CD8-positive, alpha-beta memory T cell (primary cell): Measurements from ENCODE around the gene PIK3C3. TPM values are rescaled to one million over a fixed set of nuclear protein-coding genes. Genes with fewer than 3 reads are reported as not detected.

Experiments used
- CTCF ChIA-PET: fragments of 350-600 bp; sonication (Branson Sonifier 250); formaldehyde crosslinking; loops from one replicate; lab custom pipeline; 2021; ENCODE audit warnings: antibody characterized with exemption; lab: Charles Lee
- POLR2A ChIA-PET: fragments of 350-600 bp; sonication (Branson Sonifier 250); formaldehyde crosslinking; loops from one replicate; lab custom pipeline; 2021; ENCODE audit warnings: antibody characterized with exemption; lab: Charles Lee
- DNase-seq, 5 donors: peaks; one replicate each; pipeline versions ENCODE4 v3.0.0 to v3.0.0-alpha.2; 2020 to 2022; ENCODE audit warnings: mixed read lengths in 1 of 5
- H3K27ac ChIP-seq: one replicate; pipeline ENCODE4 v1.7.0; 2013; ENCODE audit warnings: low read depth, mild to moderate bottlenecking, low read length, moderate library complexity
- H3K27me3 ChIP-seq: 2 replicates; pipeline ENCODE4 v1.7.0; 2013; ENCODE audit warnings: low read length, mild to moderate bottlenecking; ENCODE audit not compliant: insufficient read depth, poor library complexity, severe bottlenecking
- H3K36me3 ChIP-seq: 2 replicates; pipeline ENCODE4 v1.7.0; 2013; ENCODE audit warnings: mild to moderate bottlenecking, low read length, moderate library complexity; ENCODE audit not compliant: insufficient read depth
- H3K4me1 ChIP-seq: 2 replicates; pipeline ENCODE4 v1.7.0; 2013; ENCODE audit warnings: mild to moderate bottlenecking, low read length, moderate library complexity; ENCODE audit not compliant: insufficient read depth
- H3K4me3 ChIP-seq: 2 replicates; pipeline ENCODE4 v1.7.0; 2013; ENCODE audit warnings: mild to moderate bottlenecking, low read length
- H3K9me3 ChIP-seq: 2 replicates; pipeline ENCODE4 v1.7.0; 2013; ENCODE audit warnings: mild to moderate bottlenecking, low read length
- H3K27ac Mint-ChIP-seq, 8 donors: one replicate each; pipeline ENCODE4 v1.8.0; 2020 to 2021; ENCODE audit warnings: mixed read lengths in 8 of 8, mild to moderate bottlenecking in 6 of 8, inconsistent platforms in 3 of 8, moderate library complexity in 3 of 8
- H3K27me3 Mint-ChIP-seq, 2 donors: one replicate each; pipeline ENCODE4 v1.8.0; 2020 to 2021; ENCODE audit warnings: mixed read lengths in 2 of 2, mild to moderate bottlenecking in 1 of 2, moderate library complexity in 1 of 2
- H3K36me3 Mint-ChIP-seq, 3 donors: one replicate each; pipeline ENCODE4 v1.8.0; 2020 to 2021; ENCODE audit warnings: mixed read lengths in 3 of 3, inconsistent platforms in 1 of 3, mild to moderate bottlenecking in 1 of 3
- H3K4me1 Mint-ChIP-seq, 3 donors: one replicate each; pipeline ENCODE4 v1.8.0; 2020 to 2021; ENCODE audit warnings: mixed read lengths in 3 of 3, inconsistent platforms in 1 of 3, mild to moderate bottlenecking in 1 of 3
- H3K4me3 Mint-ChIP-seq, 7 donors: one replicate each; pipeline ENCODE4 v1.8.0; 2020 to 2021; ENCODE audit warnings: mixed read lengths in 7 of 7, mild to moderate bottlenecking in 6 of 7, moderate library complexity in 4 of 7, inconsistent platforms in 2 of 7
- H3K9me3 Mint-ChIP-seq, 5 donors: one replicate each; pipeline ENCODE4 v1.8.0; 2020 to 2022; ENCODE audit warnings: mixed read lengths in 5 of 5, mild to moderate bottlenecking in 3 of 5, moderate library complexity in 2 of 5, inconsistent platforms in 1 of 5
- polyA plus RNA-seq: library from polyadenylated mRNA; unstranded; fragments of 300-500 nt; fragmentation: Illumina TruSeq; gene quantifications from one replicate; pipeline ENCODE4 v1.2.3, GENCODE V29; 2021
- total RNA-seq, 2 experiments: library from RNA; stranded (reverse); gene quantifications; one replicate each; pipeline ENCODE4 v1.2.3, GENCODE V29; 2021

Gene PIK3C3
- total and polyA plus RNA-seq, 3 experiments from 2014 or later: 39.8 to 50.7 (median 43.6) TPM

DNA sequence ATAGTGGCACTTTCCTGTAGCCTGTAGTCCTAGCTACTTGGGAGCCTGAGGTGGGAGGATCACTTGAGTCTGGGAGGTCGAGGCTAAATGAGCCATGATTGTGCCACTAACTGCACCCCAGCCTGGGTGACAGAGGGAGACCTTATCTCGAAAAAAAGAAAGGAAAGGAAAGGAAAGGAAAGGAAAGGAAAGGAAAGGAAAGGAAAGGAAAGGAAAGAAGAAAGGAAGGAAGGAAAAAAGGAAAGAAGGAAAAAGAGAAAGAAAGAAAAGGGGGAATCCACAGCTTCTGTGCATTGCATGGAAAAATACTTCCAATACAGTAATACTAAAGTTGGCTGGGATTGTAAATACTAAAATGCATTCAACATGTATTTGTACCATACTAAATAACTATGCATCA lies 12.8 kb upstream of the PIK3C3 start:
- H3K4me1 Mint-ChIP-seq: no peaks in the 10 kb centered on the region
- H3K27me3 ChIP-seq: no peaks in the 10 kb centered on the region
- H3K9me3 ChIP-seq: no peaks in the 10 kb centered on the region
- H3K4me3 Mint-ChIP-seq: no peak overlapping the region
- no peak overlapping the region for H3K27ac ChIP-seq
- H3K27me3 Mint-ChIP-seq: peaks cover 23 to 71% of the 10 kb centered on the region in 2 donors
- POLR2A ChIA-PET: no interaction called here
- CTCF ChIA-PET: no interaction called here
- H3K4me1 ChIP-seq: no peaks in the 10 kb centered on the region
- H3K4me3 ChIP-seq: no peak overlapping the region
- no peak for DNase-seq
- H3K36me3 Mint-ChIP-seq: no peaks in the 10 kb centered on the region
- H3K36me3 ChIP-seq: no peaks in the 10 kb centered on the region
- H3K27ac Mint-ChIP-seq: no peak overlapping the region
- no peaks in the 10 kb centered on the region for H3K9me3 Mint-ChIP-seq

DNA sequence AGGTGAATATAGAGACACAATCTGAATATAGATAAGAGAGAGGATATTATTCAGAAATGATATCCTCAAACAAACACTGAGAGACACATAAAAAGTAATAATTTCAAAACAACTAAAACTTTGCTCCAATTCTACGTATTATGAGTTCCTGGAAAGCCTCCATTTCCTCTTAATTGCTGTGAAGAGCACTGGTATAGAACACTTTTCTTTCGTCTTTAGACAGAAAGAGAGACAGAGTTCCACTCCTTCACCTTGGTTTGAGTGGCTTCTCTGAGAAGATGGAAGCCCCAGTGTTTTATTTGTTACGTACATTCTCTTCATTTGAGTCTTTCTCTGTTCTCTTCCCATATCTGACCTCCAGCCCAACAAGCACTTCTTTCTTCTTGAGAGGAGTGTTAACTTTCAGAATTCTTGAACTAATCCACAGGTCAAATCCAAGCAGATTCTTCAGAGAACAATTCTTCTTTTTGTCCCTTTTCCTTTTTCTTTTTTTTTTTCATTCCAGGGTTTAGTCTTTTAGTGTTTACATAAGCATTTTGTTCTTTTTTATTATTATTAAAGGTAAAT lies 6.4 kb upstream of the PIK3C3 start:
- DNase-seq: no peak
- no peak overlapping the region for H3K4me3 ChIP-seq
- H3K27ac ChIP-seq: no peak overlapping the region
- H3K27me3 ChIP-seq: no peaks in the 10 kb centered on the region
- no peaks in the 10 kb centered on the region for H3K36me3 ChIP-seq
- POLR2A ChIA-PET: no interaction called here
- Mint-ChIP-seq H3K36me3 (no peaks in the 10 kb centered on the region), H3K27ac (no peak overlapping the region), H3K4me3 (peak overlapping the region in 1 of 7 donors; percentile 48), H3K9me3 (no peaks in the 10 kb centered on the region), H3K27me3 (peaks cover 15 to 50% of the 10 kb centered on the region in 2 donors), H3K4me1 (no peaks in the 10 kb centered on the region)
- H3K4me1 ChIP-seq: no peaks in the 10 kb centered on the region
- no peaks in the 10 kb centered on the region for H3K9me3 ChIP-seq
- CTCF ChIA-PET: no interaction called here

DNA sequence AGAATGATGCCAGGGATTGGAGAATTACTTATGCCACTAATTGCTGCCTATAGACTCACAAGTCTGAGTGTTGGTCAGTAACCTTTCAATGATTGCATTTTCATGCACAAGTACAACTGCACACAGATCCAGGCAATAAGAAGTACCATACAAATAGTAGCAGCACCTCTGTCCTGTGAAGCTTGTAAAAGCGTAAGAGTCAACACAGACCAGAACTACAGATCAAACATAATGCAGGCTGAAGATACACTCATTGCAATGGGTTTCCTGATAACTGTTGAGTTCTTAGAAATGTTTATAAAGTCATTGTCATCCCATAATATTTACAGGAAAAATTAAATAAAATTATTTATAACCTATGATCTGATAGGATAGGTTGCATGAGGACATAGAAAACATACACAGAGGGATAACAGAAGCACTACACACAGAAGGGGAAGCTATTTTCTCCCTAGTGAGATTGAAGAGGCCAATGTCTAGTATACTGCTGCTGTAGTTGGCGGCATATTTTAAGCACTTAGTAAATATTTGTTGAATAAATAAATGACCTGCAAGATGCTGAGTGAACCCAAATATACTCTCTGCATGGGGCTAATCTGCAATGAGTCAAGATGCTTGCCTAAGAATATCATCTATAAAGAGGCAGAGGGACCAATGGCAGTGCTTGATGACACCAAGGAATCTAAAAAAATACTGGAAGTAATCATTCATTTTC lies 5.7 kb upstream of the PIK3C3 start:
- Histone ChIP-seq H3K4me3 (no peak overlapping the region), H3K4me1 (peaks cover under 1% of the 10 kb centered on the region), H3K36me3 (no peaks in the 10 kb centered on the region), H3K9me3 (no peaks in the 10 kb centered on the region), H3K27ac (no peak overlapping the region), H3K27me3 (no peaks in the 10 kb centered on the region)
- DNase-seq: no peak
- H3K27ac Mint-ChIP-seq: no peak overlapping the region
- H3K4me3 Mint-ChIP-seq: no peak overlapping the region
- no peaks in the 10 kb centered on the region for H3K36me3 Mint-ChIP-seq
- no peaks in the 10 kb centered on the region for H3K9me3 Mint-ChIP-seq
- peaks cover 15 to 45% of the 10 kb centered on the region in 2 donors for H3K27me3 Mint-ChIP-seq
- POLR2A ChIA-PET: no interaction called here
- H3K4me1 Mint-ChIP-seq: peaks cover 0 to under 1% (median 0%) of the 10 kb centered on the region in 3 donors
- CTCF ChIA-PET: no interaction called here

DNA sequence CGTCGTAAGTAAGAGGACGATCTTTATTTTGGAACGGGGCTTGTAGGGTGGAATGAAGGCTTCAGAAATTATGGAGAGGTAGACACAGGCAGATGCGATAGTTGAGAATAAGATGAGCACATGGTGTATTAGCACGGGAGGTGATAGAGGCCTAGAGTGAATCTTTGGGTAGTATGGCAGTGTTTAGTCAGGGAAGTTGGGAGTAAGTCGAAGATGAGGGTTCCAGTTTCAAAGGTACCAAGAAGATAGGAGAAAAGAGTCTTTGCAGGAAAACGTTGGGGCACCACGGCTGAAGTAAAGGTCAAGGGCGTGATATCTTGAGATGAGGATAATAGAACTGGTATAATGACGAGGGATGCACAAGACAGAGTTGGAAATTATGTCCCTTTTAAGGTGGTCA lies 654 bp downstream of the PIK3C3 start:
- peak overlapping the region; percentile 87 to 100 (median 100) for H3K27ac Mint-ChIP-seq
- no peak for DNase-seq
- H3K27me3 ChIP-seq: no peaks in the 10 kb centered on the region
- no peaks in the 10 kb centered on the region for H3K9me3 Mint-ChIP-seq
- peaks cover 46 to 57% (median 57%) of the 10 kb centered on the region in 3 donors for H3K4me1 Mint-ChIP-seq
- no peaks in the 10 kb centered on the region for H3K9me3 ChIP-seq
- ChIA-PET POLR2A (interaction anchor here (0.7 kb wide), 1 partner anchor 23 kb away, joined by 7 read pairs; no protein-coding TSS in a partner anchor), CTCF (no interaction called here)
- peaks cover 1 to 4% of the 10 kb centered on the region in 2 donors for H3K27me3 Mint-ChIP-seq
- H3K36me3 Mint-ChIP-seq: peaks cover 16 to 35% (median 18%) of the 10 kb centered on the region in 3 donors
- H3K4me3 ChIP-seq: peak overlapping the region; percentile 97
- peak overlapping the region; percentile 97 to 100 (median 100) for H3K4me3 Mint-ChIP-seq
- peak overlapping the region; percentile 96 for H3K27ac ChIP-seq
- H3K36me3 ChIP-seq: peaks cover 11% of the 10 kb centered on the region
- peaks cover 29% of the 10 kb centered on the region for H3K4me1 ChIP-seq

- Mint-ChIP-seq H3K4me3 (no peak overlapping the region), H3K27me3 (no peaks in the 10 kb centered on the region), H3K27ac (no peak overlapping the region), H3K36me3 (peaks cover 16 to 61% (median 27%) of the 10 kb centered on the region in 3 donors), H3K4me1 (peaks cover 70 to 87% (median 79%) of the 10 kb centered on the region in 3 donors), H3K9me3 (no peaks in the 10 kb centered on the region)
- CTCF ChIA-PET: no interaction called here
- Histone ChIP-seq H3K27me3 (no peaks in the 10 kb centered on the region), H3K9me3 (no peaks in the 10 kb centered on the region), H3K36me3 (peaks cover 16% of the 10 kb centered on the region), H3K4me3 (no peak overlapping the region), H3K4me1 (peaks cover 29% of the 10 kb centered on the region), H3K27ac (no peak overlapping the region)
- DNase-seq: no peak
- POLR2A ChIA-PET: no interaction called here
Observed at GRCh38 chr18:41959045-41959444, 4.0 kb downstream of the PIK3C3 start.

GRCh38 chr18:41965634-41966255 lies 10.7 kb downstream of the PIK3C3 start:
- H3K36me3 Mint-ChIP-seq: peaks cover 4 to 80% (median 25%) of the 10 kb centered on the region in 3 donors
- Histone ChIP-seq H3K9me3 (no peaks in the 10 kb centered on the region), H3K4me1 (no peaks in the 10 kb centered on the region), H3K27me3 (no peaks in the 10 kb centered on the region), H3K4me3 (no peak overlapping the region), H3K36me3 (peaks cover 19% of the 10 kb centered on the region), H3K27ac (no peak overlapping the region)
- H3K27ac Mint-ChIP-seq: peak overlapping the region in 2 of 8 donors; percentile 7 to 36
- H3K4me1 Mint-ChIP-seq: peaks cover 59 to 85% (median 65%) of the 10 kb centered on the region in 3 donors
- ChIA-PET POLR2A (interaction anchor here (0.6 kb wide), 1 partner anchor 12 kb away, joined by 6 read pairs; no protein-coding TSS in a partner anchor), CTCF (no interaction called here)
- H3K9me3 Mint-ChIP-seq: no peaks in the 10 kb centered on the region
- H3K4me3 Mint-ChIP-seq: no peak overlapping the region
- H3K27me3 Mint-ChIP-seq: no peaks in the 10 kb centered on the region
- DNase-seq: no peak

DNA sequence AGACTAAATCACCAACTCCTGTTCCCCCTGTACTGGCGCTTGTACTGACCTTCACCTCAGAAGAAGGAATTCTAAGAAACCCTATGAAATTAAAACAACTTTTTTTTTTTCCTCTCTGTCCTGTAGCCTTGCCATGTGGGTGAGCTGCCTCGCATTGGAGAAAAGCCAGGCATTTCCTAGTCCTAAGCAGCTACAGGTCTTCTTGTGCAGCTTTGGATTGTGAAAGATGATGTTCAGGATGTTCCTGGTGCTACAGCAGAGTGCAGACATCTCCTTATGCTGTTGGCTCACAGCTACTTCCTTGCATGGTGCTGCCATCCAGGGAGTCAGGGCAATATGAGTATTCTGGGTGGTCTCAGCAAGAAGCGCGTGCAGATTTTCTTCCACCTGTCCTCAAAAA lies 11.9 kb downstream of the PIK3C3 start:
- Histone ChIP-seq H3K4me3 (no peak overlapping the region), H3K27ac (no peak overlapping the region), H3K9me3 (no peaks in the 10 kb centered on the region), H3K4me1 (peaks cover 3% of the 10 kb centered on the region), H3K36me3 (peaks cover 19% of the 10 kb centered on the region), H3K27me3 (no peaks in the 10 kb centered on the region)
- DNase-seq: no peak
- H3K9me3 Mint-ChIP-seq: no peaks in the 10 kb centered on the region
- H3K36me3 Mint-ChIP-seq: peaks cover 4 to 83% (median 23%) of the 10 kb centered on the region in 3 donors
- peak overlapping the region in 1 of 7 donors; percentile 33 for H3K4me3 Mint-ChIP-seq
- ChIA-PET POLR2A (no interaction called here), CTCF (interaction anchor here (0.9 kb wide), 1 partner anchor 9 kb away, joined by 3 read pairs; no protein-coding TSS in a partner anchor)
- peak overlapping the region in 2 of 8 donors; percentile 5 to 15 for H3K27ac Mint-ChIP-seq
- H3K27me3 Mint-ChIP-seq: no peaks in the 10 kb centered on the region
- peaks cover 56 to 83% (median 67%) of the 10 kb centered on the region in 3 donors for H3K4me1 Mint-ChIP-seq

DNA sequence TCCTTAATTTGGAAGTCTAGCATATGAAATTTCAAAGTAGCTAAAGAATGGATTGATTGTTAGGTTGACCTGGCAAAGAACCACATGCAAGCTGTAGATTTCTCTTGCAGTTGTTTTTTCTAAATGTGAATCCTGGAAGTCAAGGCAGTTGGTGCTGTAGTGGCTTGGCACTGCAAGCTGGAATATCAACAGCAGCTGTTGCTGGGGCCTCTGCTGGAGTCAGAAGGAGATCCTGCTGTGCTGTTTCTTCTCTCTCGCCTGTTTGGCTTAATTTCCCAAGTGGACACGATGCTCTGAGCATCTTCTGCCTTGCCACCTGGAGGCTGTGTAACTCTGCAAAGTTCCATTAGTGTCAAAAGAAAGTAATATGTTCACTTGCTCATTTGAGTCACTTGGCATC lies 12.6 kb downstream of the PIK3C3 start:
- Mint-ChIP-seq H3K36me3 (peaks cover 4 to 81% (median 19%) of the 10 kb centered on the region in 3 donors), H3K4me1 (peaks cover 58 to 83% (median 71%) of the 10 kb centered on the region in 3 donors), H3K27me3 (no peaks in the 10 kb centered on the region), H3K27ac (peak overlapping the region in 2 of 8 donors; percentile 37 to 50), H3K9me3 (no peaks in the 10 kb centered on the region), H3K4me3 (no peak overlapping the region)
- peaks cover 10% of the 10 kb centered on the region for H3K4me1 ChIP-seq
- POLR2A ChIA-PET: no interaction called here
- no peak for DNase-seq
- H3K9me3 ChIP-seq: no peaks in the 10 kb centered on the region
- H3K4me3 ChIP-seq: no peak overlapping the region
- no peaks in the 10 kb centered on the region for H3K27me3 ChIP-seq
- H3K27ac ChIP-seq: no peak overlapping the region
- peaks cover 15% of the 10 kb centered on the region for H3K36me3 ChIP-seq
- CTCF ChIA-PET: no interaction called here
